Natural killer cell (primary cell): ENCODE results near the gene RALGPS1. TPM values are rescaled to one million over a fixed set of nuclear protein-coding genes. Genes with fewer than 3 reads are reported as not detected.

Source experiments
- ATAC-seq, 3 donors: fragments of 150-1000 bp in 2 of 3; fragments of 200-7000 bp in 1 of 3; cut with Tn5 transposase; 1 replicate in 1 of 3; 2 replicates in 2 of 3; pipeline ENCODE4 v1.10.0; 2021; ENCODE audit warnings: mild to moderate bottlenecking in 2 of 3, moderate library complexity in 2 of 3
- DNase-seq, 2 donors: peaks; one replicate each; pipeline versions ENCODE4 v3.0.0 to v3.0.0-alpha.2; 2013 to 2021; ENCODE audit warnings: mixed read lengths in 1 of 2
- H3K27ac ChIP-seq: one replicate; pipeline ENCODE4 v1.5.1; 2013; ENCODE audit warnings: mild to moderate bottlenecking, low read length
- H3K27me3 ChIP-seq: one replicate; pipeline ENCODE4 v1.6.1; 2013; ENCODE audit warnings: low read length; ENCODE audit not compliant: control insufficient read depth, insufficient read depth
- H3K36me3 ChIP-seq: one replicate; pipeline ENCODE4 v1.6.1; 2013; ENCODE audit warnings: low read length; ENCODE audit not compliant: control insufficient read depth, insufficient read depth
- H3K4me1 ChIP-seq: one replicate; pipeline ENCODE4 v1.6.1; 2013; ENCODE audit warnings: low read length; ENCODE audit not compliant: control insufficient read depth, insufficient read depth
- H3K4me3 ChIP-seq: one replicate; pipeline ENCODE4 v1.5.1; 2013; ENCODE audit warnings: low read length
- H3K9me3 ChIP-seq: one replicate; pipeline ENCODE4 v1.6.1; 2013; ENCODE audit warnings: low read length; ENCODE audit not compliant: control insufficient read depth, insufficient read depth
- H3K27ac Mint-ChIP-seq, 2 donors: one replicate each; pipeline ENCODE4 v1.8.0; 2022; ENCODE audit warnings: mild to moderate bottlenecking in 2 of 2, mixed read lengths in 2 of 2, moderate library complexity in 1 of 2
- H3K27me3 Mint-ChIP-seq, 2 donors: one replicate each; pipeline ENCODE4 v1.8.0; 2022; ENCODE audit warnings: low read depth in 2 of 2, mixed read lengths in 2 of 2
- H3K36me3 Mint-ChIP-seq: one replicate; pipeline ENCODE4 v1.8.0; 2022; ENCODE audit warnings: mixed read lengths
- H3K4me1 Mint-ChIP-seq, 2 donors: one replicate each; pipeline ENCODE4 v1.8.0; 2022; ENCODE audit warnings: mixed read lengths in 2 of 2
- H3K4me3 Mint-ChIP-seq: one replicate; pipeline ENCODE4 v1.8.0; 2022; ENCODE audit warnings: mild to moderate bottlenecking, moderate library complexity, mixed read lengths
- H3K9me3 Mint-ChIP-seq, 2 donors: one replicate each; pipeline ENCODE4 v1.8.0; 2022; ENCODE audit warnings: mixed read lengths in 2 of 2
- WGBS: methylation state at CpG from one replicate; pipeline ENCODE4 v1.1.7; 2013; ENCODE audit warnings: missing lambda C conversion rate; ENCODE audit not compliant: insufficient coverage; 5-methylcytosine and 5-hydroxymethylcytosine counted together
- intact Hi-C: fragments of 100-400 bp; cut with micrococcal nuclease; formaldehyde crosslinking; loops from one replicate; pipeline ENCODE4 v1.14.2; 2022
- total RNA-seq, 4 donors: library from RNA; stranded (reverse); fragments of 120-200 nt in 1 of 4; gene quantifications; one replicate each; pipeline versions ENCODE4 v1.2.3 to v1.2.4, GENCODE V29; 2013 to 2022
- TF ChIP-seq, protein P1 (sequence below): fragments of 200-600 bp; IDR thresholded peaks from one replicate; pipeline ENCODE4 v1.8.0; 2022; ENCODE audit warnings: antibody characterized with exemption

The RALGPS1 gene
- total RNA-seq, 3 donors from 2014 or later (not counting 1 experiment from before 2014, with no cell fraction given): 11.9 to 21.2 (median 13.2) TPM

DNA sequence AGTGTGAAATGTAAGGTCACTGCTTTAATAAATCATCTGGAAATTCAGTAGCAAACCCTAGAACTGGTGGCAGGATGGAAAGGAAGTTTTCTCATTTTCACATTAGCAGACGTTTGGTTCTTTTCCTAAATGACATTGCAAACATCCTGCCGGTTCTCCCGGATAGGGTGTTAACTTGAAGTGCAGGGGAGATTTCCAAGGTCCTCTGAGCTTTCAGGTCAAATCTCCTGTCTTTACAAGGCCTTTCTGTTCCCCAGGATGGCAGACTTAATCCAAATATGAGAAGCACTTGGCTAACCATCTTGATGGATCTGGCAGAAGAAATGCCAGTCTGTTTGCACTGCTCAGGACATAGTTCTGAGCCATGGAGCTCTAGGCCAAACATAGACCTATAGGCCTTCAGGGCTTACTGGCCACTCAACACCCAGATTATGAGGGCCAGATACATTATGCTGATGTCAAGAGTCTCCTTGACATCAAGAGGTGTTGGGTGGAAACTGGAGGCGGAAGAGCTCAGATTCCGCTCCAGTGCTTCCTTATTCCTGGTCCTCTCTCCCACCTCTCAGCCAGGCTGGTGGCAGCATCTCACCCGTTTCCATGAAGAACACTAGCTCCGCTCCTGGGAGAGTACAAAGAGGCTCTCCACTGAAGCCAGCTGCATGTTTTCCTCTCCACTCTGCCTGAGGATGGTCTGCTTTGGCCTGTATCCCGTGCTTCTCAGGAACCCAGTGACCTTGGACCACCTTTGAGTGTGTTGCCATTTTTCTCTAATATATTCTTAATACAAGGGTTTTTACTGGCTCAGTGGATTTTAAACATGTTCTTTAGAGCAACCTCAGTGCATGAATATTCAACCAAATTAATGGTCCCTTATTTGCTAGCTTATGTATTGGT is 61.0 kb downstream of the RALGPS1 start:
- H3K9me3 ChIP-seq: no peaks in the 10 kb centered on the region
- intact Hi-C loops: no loop called here
- 94% methylated on average over 8 of the region's 8 CpGs for WGBS
- H3K4me3 ChIP-seq: no peak overlapping the region
- H3K36me3 Mint-ChIP-seq: no peaks in the 10 kb centered on the region
- ATAC-seq (no peak), DNase-seq (no peak)
- TF ChIP-seq, protein P1, sequence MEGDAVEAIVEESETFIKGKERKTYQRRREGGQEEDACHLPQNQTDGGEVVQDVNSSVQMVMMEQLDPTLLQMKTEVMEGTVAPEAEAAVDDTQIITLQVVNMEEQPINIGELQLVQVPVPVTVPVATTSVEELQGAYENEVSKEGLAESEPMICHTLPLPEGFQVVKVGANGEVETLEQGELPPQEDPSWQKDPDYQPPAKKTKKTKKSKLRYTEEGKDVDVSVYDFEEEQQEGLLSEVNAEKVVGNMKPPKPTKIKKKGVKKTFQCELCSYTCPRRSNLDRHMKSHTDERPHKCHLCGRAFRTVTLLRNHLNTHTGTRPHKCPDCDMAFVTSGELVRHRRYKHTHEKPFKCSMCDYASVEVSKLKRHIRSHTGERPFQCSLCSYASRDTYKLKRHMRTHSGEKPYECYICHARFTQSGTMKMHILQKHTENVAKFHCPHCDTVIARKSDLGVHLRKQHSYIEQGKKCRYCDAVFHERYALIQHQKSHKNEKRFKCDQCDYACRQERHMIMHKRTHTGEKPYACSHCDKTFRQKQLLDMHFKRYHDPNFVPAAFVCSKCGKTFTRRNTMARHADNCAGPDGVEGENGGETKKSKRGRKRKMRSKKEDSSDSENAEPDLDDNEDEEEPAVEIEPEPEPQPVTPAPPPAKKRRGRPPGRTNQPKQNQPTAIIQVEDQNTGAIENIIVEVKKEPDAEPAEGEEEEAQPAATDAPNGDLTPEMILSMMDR: no peak
- H3K9me3 Mint-ChIP-seq: no peaks in the 10 kb centered on the region
- H3K27me3 ChIP-seq: no peaks in the 10 kb centered on the region
- H3K27ac Mint-ChIP-seq: no peak overlapping the region
- H3K4me1 Mint-ChIP-seq: peaks cover 0 to 4% of the 10 kb centered on the region in 2 donors
- H3K4me3 Mint-ChIP-seq: no peak overlapping the region
- no peaks in the 10 kb centered on the region for H3K4me1 ChIP-seq
- H3K27ac ChIP-seq: no peak overlapping the region
- H3K36me3 ChIP-seq: no peaks in the 10 kb centered on the region
- H3K27me3 Mint-ChIP-seq: peaks cover 0 to 6% of the 10 kb centered on the region in 2 donors

GRCh38 chr9:126979461-126979860 is 64.9 kb downstream of the RALGPS1 start:
- Histone ChIP-seq H3K4me1 (peaks cover 20% of the 10 kb centered on the region), H3K36me3 (no peaks in the 10 kb centered on the region), H3K27me3 (no peaks in the 10 kb centered on the region), H3K27ac (no peak overlapping the region), H3K4me3 (no peak overlapping the region), H3K9me3 (peaks cover 3% of the 10 kb centered on the region)
- H3K4me3 Mint-ChIP-seq: no peak overlapping the region
- H3K4me1 Mint-ChIP-seq: peaks cover 32 to 42% of the 10 kb centered on the region in 2 donors
- H3K9me3 Mint-ChIP-seq: no peaks in the 10 kb centered on the region
- no peaks in the 10 kb centered on the region for H3K36me3 Mint-ChIP-seq
- WGBS: 87% methylated on average over 3 of the region's 5 CpGs
- ATAC-seq (no peak), DNase-seq (no peak)
- TF ChIP-seq, protein P1: no peak
- intact Hi-C loops: no loop called here
- no peaks in the 10 kb centered on the region for H3K27me3 Mint-ChIP-seq
- no peak overlapping the region for H3K27ac Mint-ChIP-seq

- Mint-ChIP-seq H3K36me3 (no peaks in the 10 kb centered on the region), H3K9me3 (no peaks in the 10 kb centered on the region), H3K27ac (no peak overlapping the region), H3K27me3 (no peaks in the 10 kb centered on the region), H3K4me1 (peaks cover 40 to 49% of the 10 kb centered on the region in 2 donors), H3K4me3 (no peak overlapping the region)
- Histone ChIP-seq H3K4me1 (peaks cover 25% of the 10 kb centered on the region), H3K27ac (no peak overlapping the region), H3K27me3 (no peaks in the 10 kb centered on the region), H3K36me3 (no peaks in the 10 kb centered on the region), H3K4me3 (no peak overlapping the region), H3K9me3 (peaks cover 3% of the 10 kb centered on the region)
- intact Hi-C loops: loop anchor here (10.0 kb wide), 2 partner anchors 65 to 345 kb away; no protein-coding TSS in a partner anchor
- no peak for DNase-seq
- no peak for ATAC-seq
- TF ChIP-seq, protein P1: no peak
Observed at GRCh38 chr9:126980231-126980630, 65.6 kb downstream of the RALGPS1 start.
